B cell (primary cell): ENCODE data around the gene CLCNKB.

Experiments used
- EZH2 ChIP-seq: IDR thresholded peaks from 2 replicates; pipeline ENCODE4 v1.6.1; 2012; ENCODE audit warnings: borderline replicate concordance, low read depth, mild to moderate bottlenecking, moderate library complexity, low read length; ENCODE audit not compliant: insufficient read depth, poor library complexity, severe bottlenecking
- TF ChIP-seq, protein P1 (sequence below): fragments of 200-600 bp; IDR thresholded peaks from one replicate; pipeline ENCODE4 v1.8.0; 2022; ENCODE audit warnings: antibody characterized with exemption, mild to moderate bottlenecking

- TF ChIP-seq, protein P1, sequence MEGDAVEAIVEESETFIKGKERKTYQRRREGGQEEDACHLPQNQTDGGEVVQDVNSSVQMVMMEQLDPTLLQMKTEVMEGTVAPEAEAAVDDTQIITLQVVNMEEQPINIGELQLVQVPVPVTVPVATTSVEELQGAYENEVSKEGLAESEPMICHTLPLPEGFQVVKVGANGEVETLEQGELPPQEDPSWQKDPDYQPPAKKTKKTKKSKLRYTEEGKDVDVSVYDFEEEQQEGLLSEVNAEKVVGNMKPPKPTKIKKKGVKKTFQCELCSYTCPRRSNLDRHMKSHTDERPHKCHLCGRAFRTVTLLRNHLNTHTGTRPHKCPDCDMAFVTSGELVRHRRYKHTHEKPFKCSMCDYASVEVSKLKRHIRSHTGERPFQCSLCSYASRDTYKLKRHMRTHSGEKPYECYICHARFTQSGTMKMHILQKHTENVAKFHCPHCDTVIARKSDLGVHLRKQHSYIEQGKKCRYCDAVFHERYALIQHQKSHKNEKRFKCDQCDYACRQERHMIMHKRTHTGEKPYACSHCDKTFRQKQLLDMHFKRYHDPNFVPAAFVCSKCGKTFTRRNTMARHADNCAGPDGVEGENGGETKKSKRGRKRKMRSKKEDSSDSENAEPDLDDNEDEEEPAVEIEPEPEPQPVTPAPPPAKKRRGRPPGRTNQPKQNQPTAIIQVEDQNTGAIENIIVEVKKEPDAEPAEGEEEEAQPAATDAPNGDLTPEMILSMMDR, result no peak
- no peak for TF ChIP-seq EZH2
Observed at GRCh38 chr1:16073490-16074119, 30.0 kb downstream of the CLCNKB start, which contains the start of gene FAM131C.
